Measurements from ENCODE around the gene GDI1. TPM values are rescaled to one million over a fixed set of nuclear protein-coding genes. Genes with fewer than 3 reads are reported as not detected.
A peak's percentile ranks its signal among the peaks of the same experiment; 100 is the strongest.

The GDI1 gene
- total and polyA plus RNA-seq, 2 of the 4 experiments (the other 2 are of a cell fraction): 113 to 291 TPM

DNA sequence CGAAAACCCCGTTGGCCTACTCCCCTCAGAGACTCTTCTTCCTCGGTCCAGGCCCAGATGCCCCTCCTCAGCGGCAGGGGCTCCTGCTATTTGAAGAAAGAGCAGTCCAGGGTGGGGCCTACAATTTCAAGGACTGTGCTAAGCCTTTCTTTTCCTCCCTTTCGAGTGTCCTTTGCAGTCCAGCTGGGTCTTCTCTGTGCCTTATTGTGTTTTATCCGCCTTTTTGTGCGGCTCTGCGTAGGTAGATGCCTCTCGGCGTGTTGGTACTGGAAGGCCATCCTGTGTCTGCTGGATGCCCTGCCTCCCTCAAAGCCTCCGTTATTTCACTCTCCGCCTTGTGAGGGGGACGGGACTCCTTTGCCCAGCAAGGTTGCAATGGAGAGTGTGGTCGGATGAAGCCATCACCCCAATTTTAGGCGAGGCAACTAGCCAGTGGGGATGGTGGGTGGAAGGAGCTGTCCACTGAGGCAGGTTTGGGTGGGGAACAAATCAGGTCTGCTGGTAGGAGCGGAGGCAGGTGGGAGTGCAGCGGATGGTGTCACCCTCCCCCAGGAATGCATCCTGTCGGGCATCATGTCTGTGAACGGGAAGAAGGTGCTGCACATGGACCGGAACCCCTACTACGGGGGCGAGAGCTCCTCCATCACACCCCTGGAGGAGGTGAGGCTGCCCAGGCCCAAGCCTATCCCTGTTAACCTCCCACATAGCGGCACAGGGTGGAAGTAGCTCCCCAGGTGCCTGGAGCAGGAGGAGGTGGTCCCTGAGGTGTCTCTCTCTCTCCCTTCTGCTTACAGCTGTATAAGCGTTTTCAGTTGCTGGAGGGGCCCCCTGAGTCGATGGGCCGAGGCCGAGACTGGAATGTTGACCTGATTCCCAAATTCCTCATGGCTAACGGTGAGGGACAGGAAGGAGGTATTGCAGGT, 1.3 kb downstream of the GDI1 start:
- ChIA-PET POLR2A (ENCODE audit: unreplicated experiment) (interaction anchor here (1.5 kb wide), 1 partner anchor 9 kb away, joined by 3 read pairs; no protein-coding TSS in a partner anchor), CTCF (interaction anchor here (0.6 kb wide), 1 partner anchor 14 kb away, joined by 5 read pairs; no protein-coding TSS in a partner anchor)
- Histone ChIP-seq H3K27ac (ENCODE audit: insufficient read depth, low read length) (peak overlapping the region; percentile 95), H3K14ac (replicated peaks; ENCODE audit: low read depth, low read length) (peak overlapping the region; percentile 48), H3K9me3 (ENCODE audit: control insufficient read depth, insufficient read depth, low read length) (no peaks in the 10 kb centered on the region; the same call in 1 of the 2 replicates), H3K9ac (ENCODE audit: low read depth, low read length) (peak overlapping the region; percentile 86), H3K4ac (ENCODE audit: low read depth, low read length) (peak overlapping the region; percentile 89), H4K8ac (ENCODE audit: low read depth in 2 of 2, low read length in 2 of 2) (peak overlapping the region; percentile 13 to 86; a peak in 2 of 4 replicates), H2AFZ (replicated peaks; ENCODE audit: low read length, poor library complexity) (peak overlapping the region; percentile 43), H2AK5ac (ENCODE audit: low read depth, low read length) (peak overlapping the region; percentile 81), H3K4me1 (ENCODE audit: control insufficient read depth, insufficient read depth, low read length) (peaks cover 3% of the 10 kb centered on the region), H2BK120ac (ENCODE audit: low read depth, low read length) (no peak overlapping the region), H4K91ac (ENCODE audit: insufficient read depth, low read depth, low read length) (peak overlapping the region; percentile 56), H3K56ac (ENCODE audit: extremely low read depth, insufficient read depth, low read length) (peak overlapping the region; percentile 71), H3K23ac (ENCODE audit: low read depth, low read length) (peak overlapping the region; percentile 33), H3K9me1 (ENCODE audit: insufficient read depth, low read length) (no peaks in the 10 kb centered on the region), H2AK9ac (replicated peaks; ENCODE audit: low read depth, low read length, poor library complexity) (peak overlapping the region; percentile 78), H4K5ac (ENCODE audit: low read depth, low read length) (peak overlapping the region; percentile 35), H2BK5ac (ENCODE audit: low read depth, low read length, poor library complexity, severe bottlenecking) (peak overlapping the region; percentile 100), H3K27me3 (ENCODE audit: control insufficient read depth, insufficient read depth, low read length) (no peaks in the 10 kb centered on the region), H3K4me2 (ENCODE audit: low read depth, low read length) (peak overlapping the region; percentile 95), H2BK15ac (ENCODE audit: low read depth, low read length) (no peak overlapping the region; the same call in 2 of the 3 replicates), H3K79me1 (ENCODE audit: low read depth in 1 of 2, low read length in 2 of 2) (peaks cover 0 to 12% of the 10 kb centered on the region in 2 experiments; a peak in 1 of 4 replicates), H3K18ac (ENCODE audit: low read depth, low read length) (no peak overlapping the region), H3K4me3 (ENCODE audit: insufficient read depth, low read depth, low read length) (peak overlapping the region; percentile 98), H2BK20ac (ENCODE audit: low read depth, low read length) (no peak overlapping the region), H4K20me1 (ENCODE audit: insufficient read depth, low read length) (peaks cover 14% of the 10 kb centered on the region), H3K36me3 (ENCODE audit: control insufficient read depth, insufficient read depth, low read length) (peaks cover 52% of the 10 kb centered on the region)
- WGBS, 2 experiments (ENCODE audit: extremely low coverage in 2 of 2, insufficient read length in 1 of 2): 52% methylated on average over 6 of the region's 28 CpGs; no CpG with 5 or more reads in 1 of the 2 experiments
- no peak for DNase-seq
- intact Hi-C loops (cut with micrococcal nuclease): no loop called here
- BruUV-seq (replicated peaks): no TSS peak
- in situ Hi-C loops (cut with MboI; ENCODE audit: low sequenced_read_pairs): no loop called here
- dilution Hi-C loops (cut with HindIII; ENCODE audit: low sequenced_read_pairs, unreplicated experiment): no loop called here
- peak; percentile 2; the same call in 1 of the 2 replicates for ATAC-seq (ENCODE audit: low read depth)
- no peak for TF ChIP-seq CEBPB (IDR thresholded peaks at IDR 0.05; ENCODE audit: low read depth, low read length)
- TF ChIP-seq MAZ (IDR thresholded peaks at IDR 0.05; ENCODE audit: borderline replicate concordance, low read depth, low read length): no peak
- no peak for TF ChIP-seq MXI1 (IDR thresholded peaks at IDR 0.05; ENCODE audit: borderline replicate concordance, low read depth, low read length)
- TF ChIP-seq NFE2L2 (IDR thresholded peaks at IDR 0.05; ENCODE audit: low read depth, low read length): no peak
- no peak for TF ChIP-seq MAFK (IDR thresholded peaks at IDR 0.05; ENCODE audit: low read depth, low read length)
- no peak for TF ChIP-seq POLR2A (IDR thresholded peaks at IDR 0.05; ENCODE audit: low read depth, low read length)
- no peak for TF ChIP-seq CHD1 (IDR thresholded peaks at IDR 0.05; ENCODE audit: low read depth, low read length)
- TF ChIP-seq, protein P1, sequence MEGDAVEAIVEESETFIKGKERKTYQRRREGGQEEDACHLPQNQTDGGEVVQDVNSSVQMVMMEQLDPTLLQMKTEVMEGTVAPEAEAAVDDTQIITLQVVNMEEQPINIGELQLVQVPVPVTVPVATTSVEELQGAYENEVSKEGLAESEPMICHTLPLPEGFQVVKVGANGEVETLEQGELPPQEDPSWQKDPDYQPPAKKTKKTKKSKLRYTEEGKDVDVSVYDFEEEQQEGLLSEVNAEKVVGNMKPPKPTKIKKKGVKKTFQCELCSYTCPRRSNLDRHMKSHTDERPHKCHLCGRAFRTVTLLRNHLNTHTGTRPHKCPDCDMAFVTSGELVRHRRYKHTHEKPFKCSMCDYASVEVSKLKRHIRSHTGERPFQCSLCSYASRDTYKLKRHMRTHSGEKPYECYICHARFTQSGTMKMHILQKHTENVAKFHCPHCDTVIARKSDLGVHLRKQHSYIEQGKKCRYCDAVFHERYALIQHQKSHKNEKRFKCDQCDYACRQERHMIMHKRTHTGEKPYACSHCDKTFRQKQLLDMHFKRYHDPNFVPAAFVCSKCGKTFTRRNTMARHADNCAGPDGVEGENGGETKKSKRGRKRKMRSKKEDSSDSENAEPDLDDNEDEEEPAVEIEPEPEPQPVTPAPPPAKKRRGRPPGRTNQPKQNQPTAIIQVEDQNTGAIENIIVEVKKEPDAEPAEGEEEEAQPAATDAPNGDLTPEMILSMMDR (conservative IDR thresholded peaks at IDR 0.05; ENCODE audit: low read depth, low read length): no peak
- no peak for TF ChIP-seq BHLHE40 (IDR thresholded peaks at IDR 0.05; ENCODE audit: low read depth, low read length)
- no peak for TF ChIP-seq RFX5 (IDR thresholded peaks at IDR 0.05; ENCODE audit: low read depth, low read length)
- no peak for TF ChIP-seq SMC3 (IDR thresholded peaks at IDR 0.05; ENCODE audit: low read depth, low read length)
- TF ChIP-seq RCOR1 (IDR thresholded peaks at IDR 0.05; ENCODE audit: insufficient replicate concordance, low read length): no peak
- no peak for TF ChIP-seq FOS (IDR thresholded peaks at IDR 0.05; ENCODE audit: low read depth, low read length)
- TF ChIP-seq RAD21 (IDR thresholded peaks at IDR 0.05; ENCODE audit: low read length): no peak
- TF ChIP-seq, protein P2, sequence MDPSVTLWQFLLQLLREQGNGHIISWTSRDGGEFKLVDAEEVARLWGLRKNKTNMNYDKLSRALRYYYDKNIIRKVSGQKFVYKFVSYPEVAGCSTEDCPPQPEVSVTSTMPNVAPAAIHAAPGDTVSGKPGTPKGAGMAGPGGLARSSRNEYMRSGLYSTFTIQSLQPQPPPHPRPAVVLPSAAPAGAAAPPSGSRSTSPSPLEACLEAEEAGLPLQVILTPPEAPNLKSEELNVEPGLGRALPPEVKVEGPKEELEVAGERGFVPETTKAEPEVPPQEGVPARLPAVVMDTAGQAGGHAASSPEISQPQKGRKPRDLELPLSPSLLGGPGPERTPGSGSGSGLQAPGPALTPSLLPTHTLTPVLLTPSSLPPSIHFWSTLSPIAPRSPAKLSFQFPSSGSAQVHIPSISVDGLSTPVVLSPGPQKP (IDR thresholded peaks at IDR 0.05; ENCODE audit: borderline replicate concordance, low read depth, low read length): no peak
